Neural cell (in vitro differentiated cells): ENCODE measurements around the gene ANKRD60. TPM values are rescaled to one million over a fixed set of nuclear protein-coding genes. Genes with fewer than 3 reads are reported as not detected.

Experiments
- H2AFZ ChIP-seq: fragments of 200-600, 300-800 bp; sonication (generic), shearing (Covaris generic); 2 replicates; pipeline ENCODE4 v1.6.0; 2014; ENCODE audit warnings: low read depth, mild to moderate bottlenecking, antibody characterized with exemption, low read length, moderate library complexity
- H3F3A ChIP-seq: fragments of 200-600 bp; shearing (Covaris generic); 2 replicates; pipeline ENCODE4 v1.6.1; 2016; ENCODE audit warnings: mild to moderate bottlenecking, moderate library complexity, mixed read lengths, antibody characterized with exemption, low read length; ENCODE audit not compliant: insufficient read depth, poor library complexity, severe bottlenecking
- H3K27ac ChIP-seq: fragments of 200-600, 300-800 bp; sonication (generic), shearing (Covaris generic); 2 replicates; pipeline ENCODE4 v1.5.1; 2014; ENCODE audit warnings: mild to moderate bottlenecking, low read length, moderate library complexity
- H3K27me3 ChIP-seq: fragments of 300-800, 200-600 bp; sonication (generic), shearing (Covaris generic); 2 replicates; pipeline ENCODE4 v1.6.0; 2014; ENCODE audit warnings: mild to moderate bottlenecking, low read depth, low read length, moderate library complexity; ENCODE audit not compliant: insufficient read depth
- H3K36me3 ChIP-seq: fragments of 300-800, 200-600 bp; sonication (generic), shearing (Covaris generic); 2 replicates; pipeline ENCODE4 v1.5.1; 2014; ENCODE audit warnings: mild to moderate bottlenecking, antibody characterized with exemption, low read length, moderate library complexity; ENCODE audit not compliant: insufficient read depth
- H3K4me2 ChIP-seq: fragments of 300-800, 200-600 bp; sonication (generic), shearing (Covaris generic); 2 replicates; pipeline ENCODE4 v1.6.0; 2014; ENCODE audit warnings: mild to moderate bottlenecking, low read length
- H3K4me3 ChIP-seq: fragments of 300-800, 200-600 bp; sonication (generic), shearing (Covaris generic); 2 replicates; pipeline ENCODE4 v1.5.1; 2014; ENCODE audit warnings: mild to moderate bottlenecking, low read length, moderate library complexity
- H3K79me2 ChIP-seq: fragments of 200-600 bp; shearing (Covaris generic); replicated peaks from 2 replicates; pipeline ENCODE4 v1.6.0; 2014; ENCODE audit warnings: mild to moderate bottlenecking, low read length, moderate library complexity; ENCODE audit not compliant: insufficient read depth
- H3K9ac ChIP-seq: fragments of 300-800, 200-600 bp; sonication (generic), shearing (Covaris generic); 2 replicates; pipeline ENCODE4 v1.6.1; 2016; ENCODE audit warnings: mild to moderate bottlenecking, low read length, mixed read lengths
- H3K9me2 ChIP-seq: fragments of 200-600 bp; shearing (Covaris generic); 2 replicates; pipeline ENCODE4 v1.6.1; 2016; ENCODE audit warnings: mild to moderate bottlenecking, low read length, mixed read lengths; ENCODE audit not compliant: insufficient read depth
- H3K9me3 ChIP-seq: fragments of 200-600, 300-800 bp; sonication (generic), shearing (Covaris generic); 2 replicates; pipeline ENCODE4 v1.6.1; 2016; ENCODE audit warnings: mild to moderate bottlenecking, mixed run types, low read length, moderate library complexity, mixed read lengths
- H4K20me1 ChIP-seq: fragments of 200-600 bp; shearing (Covaris generic); 2 replicates; pipeline ENCODE4 v1.6.1; 2016; ENCODE audit warnings: mild to moderate bottlenecking, mixed run types; ENCODE audit not compliant: insufficient read depth
- CTCF ChIP-seq: fragments of 450-650 bp; IDR thresholded peaks from 2 replicates; pipeline ENCODE4 v1.5.1; 2014; ENCODE audit warnings: antibody characterized with exemption, mild to moderate bottlenecking, moderate library complexity; ENCODE audit not compliant: poor library complexity, severe bottlenecking
- EP300 ChIP-seq: fragments of 450-650 bp; conservative IDR thresholded peaks from 2 replicates; pipeline ENCODE4 v1.6.1; 2014; ENCODE audit warnings: antibody characterized with exemption, mild to moderate bottlenecking, moderate library complexity; ENCODE audit not compliant: poor library complexity, severe bottlenecking
- EZH2 ChIP-seq: fragments of 200-600, 300-800 bp; shearing (Covaris generic), sonication (generic); IDR thresholded peaks from 2 replicates; pipeline ENCODE4 v1.6.1; 2014; ENCODE audit warnings: antibody characterized with exemption, low read length, borderline replicate concordance, mild to moderate bottlenecking; ENCODE audit not compliant: insufficient read depth, poor library complexity, severe bottlenecking
- MXI1 ChIP-seq: fragments of 450-650 bp; conservative IDR thresholded peaks from 2 replicates; pipeline ENCODE4 v1.6.1; 2014; ENCODE audit warnings: antibody characterized with exemption, mild to moderate bottlenecking; ENCODE audit not compliant: poor library complexity, severe bottlenecking
- POLR2AphosphoS5 ChIP-seq: IDR thresholded peaks from 2 replicates; pipeline ENCODE4 v1.6.1; 2012
- RAD21 ChIP-seq: fragments of 450-650 bp; conservative IDR thresholded peaks from 2 replicates; pipeline ENCODE4 v1.6.1; 2014; ENCODE audit warnings: antibody characterized with exemption, mild to moderate bottlenecking, moderate library complexity
- REST ChIP-seq: IDR thresholded peaks from 2 replicates; pipeline ENCODE4 v1.6.1; 2012; ENCODE audit warnings: borderline replicate concordance
- SMC3 ChIP-seq: fragments of 450-650 bp; conservative IDR thresholded peaks from 2 replicates; pipeline ENCODE4 v1.6.1; 2014; ENCODE audit warnings: antibody characterized with exemption, mild to moderate bottlenecking, moderate library complexity; ENCODE audit not compliant: poor library complexity
- TAF1 ChIP-seq: IDR thresholded peaks from 2 replicates; pipeline ENCODE4 v1.6.1; 2012; ENCODE audit warnings: low read depth
- polyA plus RNA-seq: library from polyadenylated mRNA; depleted of rRNA; stranded (reverse); fragments of >200 nt; gene quantifications from 2 replicates; pipeline ENCODE4 v1.2.3, GENCODE V29; 2014

Gene ANKRD60
- polyA plus RNA-seq, 1 donor from 2014 or later, result not detected

GRCh38 chr20:58195047-58195446, 33.4 kb downstream of the ANKRD60 start:
- Histone ChIP-seq H3K79me2 (no peaks in the 10 kb centered on the region), H3K9ac (no peak overlapping the region), H3K4me2 (no peak overlapping the region), H3K36me3 (no peaks in the 10 kb centered on the region), H3K27me3 (no peaks in the 10 kb centered on the region), H3F3A (no peaks in the 10 kb centered on the region), H2AFZ (no peak overlapping the region), H3K4me3 (no peak overlapping the region), H4K20me1 (no peaks in the 10 kb centered on the region), H3K9me3 (no peaks in the 10 kb centered on the region), H3K27ac (no peak overlapping the region), H3K9me2 (no peaks in the 10 kb centered on the region)
- no peak for TF ChIP-seq TAF1
- TF ChIP-seq MXI1, result no peak

GRCh38 chr20:58194175-58194791, 34.2 kb downstream of the ANKRD60 start:
- no peaks in the 10 kb centered on the region for H3K9me2 ChIP-seq

More at GRCh38 chr20:58194175-58194791, 34.2 kb downstream of the ANKRD60 start:
- H3K4me2 ChIP-seq, result no peak overlapping the region
- H4K20me1 ChIP-seq, result no peaks in the 10 kb centered on the region
- H3F3A ChIP-seq, result no peaks in the 10 kb centered on the region
- no peaks in the 10 kb centered on the region for H3K36me3 ChIP-seq
- no peaks in the 10 kb centered on the region for H3K79me2 ChIP-seq
- TF ChIP-seq REST (no peak), RAD21 (no peak), MXI1 (no peak), EZH2 (no peak), POLR2AphosphoS5 (no peak), TAF1 (no peak), SMC3 (no peak), EP300 (no peak), CTCF (no peak)
- no peak overlapping the region for H3K4me3 ChIP-seq
- H2AFZ ChIP-seq, result no peak overlapping the region
- no peak overlapping the region for H3K9ac ChIP-seq
- H3K9me3 ChIP-seq, result no peaks in the 10 kb centered on the region
- no peak overlapping the region for H3K27ac ChIP-seq
- H3K27me3 ChIP-seq, result no peaks in the 10 kb centered on the region
